HG03196 (cell line): ENCODE measurements around the gene CAMTA1.

Source experiments
- ATAC-seq: cut with Tn5 transposase; IDR thresholded peaks from one replicate; pipeline ENCODE4 v1.9.1; 2021; ENCODE audit not compliant: unreplicated experiment

Gene CAMTA1

GRCh38 chr1:7534061-7534825 is 749.0 kb downstream of the CAMTA1 start:
- no peak for ATAC-seq

DNA sequence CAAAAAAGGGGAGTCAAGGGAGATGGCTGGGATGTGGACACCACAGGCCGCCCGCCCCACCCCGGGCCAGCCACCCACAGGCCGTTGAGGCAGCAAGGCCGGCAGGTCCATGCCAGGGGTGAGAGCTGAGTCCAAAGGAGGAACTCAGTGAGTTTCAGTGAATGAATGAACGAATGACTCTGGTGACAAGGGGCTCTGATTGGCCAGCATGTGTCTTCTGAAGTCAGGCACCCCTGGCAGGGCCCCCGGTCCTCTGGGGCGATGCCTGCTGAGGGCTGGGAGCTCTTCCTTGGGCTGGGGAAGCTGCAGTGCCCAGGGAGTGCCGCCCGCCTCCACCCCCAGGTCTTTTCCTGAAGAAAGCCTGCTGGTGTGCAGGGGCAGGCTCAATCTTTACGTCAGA is 749.8 kb downstream of the CAMTA1 start:
- no peak for ATAC-seq

GRCh38 chr1:7535934-7536878 is 751.0 kb downstream of the CAMTA1 start:
- no peak for ATAC-seq

- ATAC-seq = no peak
Measured at GRCh38 chr1:7536891-7537591, 751.8 kb downstream of the CAMTA1 start.

GRCh38 chr1:7538033-7538432 is 752.8 kb downstream of the CAMTA1 start:
- ATAC-seq = no peak

DNA sequence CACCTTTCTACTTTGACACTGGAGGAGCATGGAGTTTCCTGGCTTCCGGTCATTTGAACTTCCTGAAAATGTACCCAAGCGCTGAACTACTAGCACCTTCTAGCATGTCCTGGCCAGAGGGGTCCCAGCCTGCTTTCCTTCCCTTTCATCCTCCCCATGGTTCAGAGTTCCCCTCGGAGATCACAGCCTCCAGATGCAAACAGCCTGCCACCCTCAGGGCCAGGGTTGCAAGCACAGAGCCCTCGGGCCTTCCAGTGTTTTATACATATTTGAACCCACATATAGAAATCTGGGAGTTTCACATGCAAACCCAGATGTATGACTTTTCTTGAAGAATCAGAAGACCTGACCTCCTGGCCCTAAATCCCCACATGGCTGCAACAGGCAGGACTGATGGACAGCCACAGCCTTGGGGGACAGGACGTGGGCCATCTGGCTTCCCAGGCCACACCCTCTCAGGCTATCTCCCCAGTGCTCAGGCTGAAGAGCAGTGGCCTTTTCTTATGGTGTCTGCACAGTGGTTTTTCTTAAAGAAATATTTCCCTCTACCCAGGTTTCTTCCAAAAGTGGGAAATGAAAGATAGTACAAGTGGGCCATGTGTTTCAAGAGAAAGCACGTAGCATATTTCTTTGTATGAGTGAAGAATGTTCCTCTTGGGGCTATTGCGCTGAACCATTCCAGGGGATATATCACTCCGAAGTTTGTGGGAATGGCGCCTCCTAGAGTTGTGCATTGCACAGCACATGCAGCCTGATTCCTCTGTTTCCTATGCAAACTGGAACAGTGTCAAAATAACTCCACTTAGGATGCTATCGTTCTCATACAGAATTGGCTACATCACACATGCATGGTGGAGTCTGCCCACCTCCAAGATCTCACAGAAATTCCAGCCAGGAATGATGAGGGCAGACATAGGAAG is 753.9 kb downstream of the CAMTA1 start:
- no peak for ATAC-seq

DNA sequence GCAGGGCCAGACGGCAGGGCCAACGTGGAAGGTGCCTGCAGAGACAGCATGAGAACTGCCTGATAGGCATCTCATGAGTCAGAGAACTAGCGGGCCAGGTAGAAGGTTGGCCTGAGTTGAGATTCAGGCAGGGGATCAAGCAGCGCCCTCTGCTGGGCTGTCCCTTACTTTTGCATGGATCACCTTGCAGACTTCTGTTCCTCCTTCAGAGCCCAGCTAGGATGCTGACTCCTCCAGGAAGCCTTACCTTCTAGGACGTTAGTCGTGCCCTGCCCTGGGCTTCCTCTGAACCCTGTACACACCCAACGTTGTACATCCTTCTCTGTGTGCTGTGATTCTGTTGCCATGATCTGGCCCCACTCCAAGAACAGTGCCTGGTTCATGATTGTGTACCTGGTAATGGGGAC is 754.5 kb downstream of the CAMTA1 start:
- no peak for ATAC-seq

GRCh38 chr1:7540816-7541215 is 755.6 kb downstream of the CAMTA1 start:
- ATAC-seq = no peak

DNA sequence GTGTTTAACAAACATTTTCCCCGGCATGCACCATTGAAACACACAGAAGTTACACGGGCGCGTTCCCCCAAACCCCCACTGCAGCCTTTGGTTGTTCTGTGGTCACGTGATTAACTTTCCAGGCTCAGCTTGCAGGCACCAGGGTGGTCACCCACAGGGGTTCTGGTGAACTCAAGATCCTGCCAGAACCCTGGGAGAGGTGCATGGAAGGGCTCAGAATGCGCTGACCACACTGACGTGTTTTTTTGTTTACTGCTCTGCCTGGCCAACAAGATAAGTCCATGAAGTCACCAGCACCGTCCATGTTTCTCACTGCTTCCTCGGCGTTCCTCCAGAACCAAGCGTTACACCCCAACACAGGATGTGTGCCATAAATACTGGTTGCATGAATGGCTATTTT is 756.4 kb downstream of the CAMTA1 start:
- no peak for ATAC-seq

DNA sequence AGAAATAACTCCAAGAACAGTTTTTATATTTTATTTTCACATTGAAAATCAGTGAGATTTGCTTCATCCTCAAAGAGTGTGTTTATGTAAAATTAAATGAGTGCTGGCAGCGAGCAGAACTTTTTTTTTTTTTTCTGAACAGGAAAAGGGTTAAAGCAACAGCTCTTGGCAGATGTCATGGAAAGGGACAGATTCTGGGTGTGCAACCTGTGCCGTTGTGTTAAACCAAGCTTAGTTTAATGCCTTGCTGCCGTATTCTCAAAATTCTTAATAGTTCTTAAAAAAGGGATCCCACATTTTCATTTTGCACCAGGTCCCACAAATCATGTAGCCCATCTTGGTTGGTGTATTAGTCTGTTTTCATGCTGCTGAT is 758.5 kb downstream of the CAMTA1 start:
- no peak for ATAC-seq

- no peak for ATAC-seq
Measured at GRCh38 chr1:7549277-7550161, 764.3 kb downstream of the CAMTA1 start.

- no peak for ATAC-seq
Measured at GRCh38 chr1:7550261-7550865, 765.1 kb downstream of the CAMTA1 start.

- no peak for ATAC-seq
Measured at GRCh38 chr1:7550981-7551380, 765.7 kb downstream of the CAMTA1 start.

GRCh38 chr1:7551442-7551841 is 766.2 kb downstream of the CAMTA1 start:
- no peak for ATAC-seq

- ATAC-seq = no peak
Measured at GRCh38 chr1:7552402-7552801, 767.1 kb downstream of the CAMTA1 start.

DNA sequence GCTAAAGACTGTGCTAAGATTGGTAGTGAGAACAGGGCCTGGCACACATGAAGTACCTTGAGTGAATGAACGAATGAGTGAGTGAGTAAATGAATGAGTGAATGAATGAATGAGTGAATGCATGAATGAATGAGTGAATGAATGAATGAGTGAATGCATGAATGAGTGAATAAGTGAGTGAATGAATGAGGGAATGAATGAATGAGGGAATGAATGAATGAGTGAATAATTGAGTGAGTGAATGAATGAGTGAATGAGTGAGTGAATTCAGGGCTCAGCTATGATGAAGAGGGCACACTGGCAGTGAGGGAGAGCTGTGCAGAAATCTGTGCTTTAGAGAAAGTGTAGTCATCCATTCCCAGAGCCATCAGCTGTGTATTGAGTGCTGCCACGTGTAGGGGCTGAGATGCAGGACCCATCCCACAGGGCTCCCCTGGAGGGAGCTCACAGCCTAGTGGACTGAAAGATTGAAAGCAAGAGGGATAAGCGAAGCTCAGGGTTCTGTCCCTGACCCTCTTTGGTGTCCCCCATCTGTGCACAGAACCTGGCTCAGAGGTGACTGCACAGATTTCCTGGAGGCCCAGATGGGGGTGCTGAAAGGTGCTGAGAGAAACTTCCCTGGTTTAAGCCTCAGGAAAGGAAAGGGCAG is 767.9 kb downstream of the CAMTA1 start:
- ATAC-seq = no peak

DNA sequence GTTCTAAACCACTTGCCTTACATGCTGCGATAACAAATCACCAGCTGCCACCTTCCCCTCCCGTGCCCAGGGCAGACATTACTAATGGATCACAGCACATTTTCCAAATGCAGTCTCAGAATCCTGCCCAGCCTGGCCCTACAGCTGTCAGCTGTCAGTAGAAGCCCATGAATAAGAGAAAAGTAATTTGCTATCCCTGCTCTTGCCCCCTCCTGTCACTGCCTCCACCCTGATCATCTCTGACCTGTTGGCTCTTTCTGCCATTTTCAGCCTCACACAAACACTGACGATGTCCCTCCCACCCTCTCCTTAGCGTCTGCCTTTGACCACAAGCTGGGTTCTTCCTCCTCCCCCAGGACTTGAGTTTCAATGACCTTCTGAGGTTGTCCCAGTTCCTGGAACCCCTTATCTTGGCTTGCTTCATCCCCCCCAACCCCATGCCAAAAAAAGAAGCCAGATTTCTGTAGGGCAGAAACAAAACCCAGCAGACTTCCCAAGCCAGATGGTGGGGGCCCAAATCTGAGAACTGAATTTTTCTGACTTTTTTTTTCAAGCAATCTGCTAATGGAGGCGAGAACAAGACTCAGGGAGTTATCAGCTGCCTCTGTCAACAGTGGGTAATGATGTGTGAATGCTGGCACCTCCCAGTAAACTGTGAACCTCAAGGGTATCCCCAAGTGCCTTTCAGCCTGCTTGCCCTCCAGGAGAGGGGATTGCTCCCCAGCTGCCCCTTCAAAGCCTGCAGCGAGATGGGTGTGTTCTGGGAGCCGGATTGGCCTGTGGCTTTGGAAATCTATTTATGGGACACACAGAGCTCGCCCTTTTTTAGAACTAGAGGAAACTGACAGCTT is 769.4 kb downstream of the CAMTA1 start:
- no peak for ATAC-seq
